Heart left ventricle (tissue), 16 donors: Measurements from ENCODE around the gene ASTN2. TPM values are rescaled to one million over a fixed set of nuclear protein-coding genes. Genes with fewer than 3 reads are reported as not detected.

ENCODE experiments used
- ATAC-seq, 4 donors: fragments of 200-7000 bp; cut with Tn5 transposase; one replicate each; pipeline ENCODE4 v1.9.1; 2020 to 2022; ENCODE audit warnings: moderate library complexity in 4 of 4, mild to moderate bottlenecking in 3 of 4, moderate number of reproducible peaks in 1 of 4
- DNase-seq, 5 donors: peaks; one replicate each; pipeline ENCODE4 v3.0.0-alpha.2; 2020
- H3K27ac ChIP-seq, 12 donors: fragments of 200-600 bp; sonication (generic) in 4 of 12; one replicate each; pipeline versions ENCODE4 v1.5.0 to v1.8.0; 2016 to 2022; ENCODE audit warnings: mild to moderate bottlenecking in 2 of 12
- H3K27me3 ChIP-seq, 9 donors: fragments of 200-600 bp; sonication (generic) in 2 of 9; one replicate each; pipeline versions ENCODE4 v1.5.1 to v1.8.0; 2016 to 2022; ENCODE audit warnings: mild to moderate bottlenecking in 3 of 9
- H3K36me3 ChIP-seq, 9 donors: fragments of 200-600 bp; sonication (generic) in 2 of 9; one replicate each; pipeline versions ENCODE4 v1.5.0 to v1.8.0; 2018 to 2022; ENCODE audit warnings: mild to moderate bottlenecking in 2 of 9
- H3K4me1 ChIP-seq, 12 donors: fragments of 200-600 bp; sonication (generic) in 4 of 12; one replicate each; pipeline versions ENCODE4 v1.5.0 to v1.8.0; 2016 to 2022; ENCODE audit warnings: mild to moderate bottlenecking in 3 of 12
- H3K4me3 ChIP-seq, 12 donors: fragments of 200-600 bp; sonication (generic) in 4 of 12; one replicate each; pipeline versions ENCODE4 v1.5.0 to v1.8.0; 2017 to 2022; ENCODE audit warnings: mild to moderate bottlenecking in 9 of 12, moderate library complexity in 4 of 12
- H3K9me3 ChIP-seq, 12 donors: fragments of 200-600 bp; sonication (generic) in 4 of 12; one replicate each; pipeline versions ENCODE4 v1.5.0 to v1.8.0; 2016 to 2022; ENCODE audit warnings: mild to moderate bottlenecking in 1 of 12
- POLR2A ChIP-seq, 2 donors: fragments of 450-650 bp; IDR thresholded peaks; one replicate each; pipeline ENCODE4 v1.6.1; 2017; ENCODE audit warnings: antibody characterized with exemption in 2 of 2, mild to moderate bottlenecking in 2 of 2, moderate library complexity in 2 of 2
- WGBS, 4 donors: extraction: QIAGEN DNeasy Blood & Tissue Kit in 2 of 4; methylation state at CpG; one replicate each; pipeline versions ENCODE4 v1.1.5 to v1.1.7; 2013 to 2018; 5-methylcytosine and 5-hydroxymethylcytosine counted together
- intact Hi-C, 10 donors: fragments of 100-400 bp; cut with DNase I; formaldehyde crosslinking; loops; one replicate each; pipeline versions ENCODE4 v1.11.1 to v1.14.2; 2022
- polyA plus RNA-seq, 2 donors: library from polyadenylated mRNA; stranded (reverse); fragments of 200-250 nt; gene quantifications; one replicate each; pipeline ENCODE4 v1.2.3, GENCODE V29; 2013
- total RNA-seq, 9 donors: library from RNA; depleted of rRNA in 2 of 9; stranded (reverse); fragments of >200 nt in 2 of 9; fragmentation: NEBNext Ultra II Directional in 3 of 9; extraction: Animal tissue kit (Norgen Biotek cat#: 25700) in 3 of 9; gene quantifications; one replicate each; pipeline versions ENCODE4 v1.1.0 to v1.2.4, GENCODE V29; 2016 to 2023
- TF ChIP-seq, protein P1 (sequence below), 12 donors: fragments of 200-600 bp; sonication (generic) in 4 of 12; IDR thresholded peaks; one replicate each; pipeline versions ENCODE4 v1.5.0 to v1.8.0; 2018 to 2022; ENCODE audit warnings: antibody characterized with exemption in 12 of 12, mild to moderate bottlenecking in 5 of 12
- donor health status: ischemic (EF 13 %, LVEDD 7.1; RV severe dilation, severe dysfunction).
- donor health status: healthy with polysubstance abuse.
- donor health status: DM: no; HTN: yes; CAD: no.
- donor health status: DM: no; HTN: no; CAD: no.
- donor health status: ischemic (EF 25% LVEDD 6.9; RV normal size, moderate dysfunction).
- donor health status: ischemic (EF 25% LVEDD 5.7; RV mildly dilated, moderate dysfunction).
- donor health status: healthy.
- donor health status: DM: yes; HTN: yes; CAD: no.
- donor health status: ischemic (EF 35%, LVEDD 5.7; RV mildly dilated, moderate dysfunction).
- donor health status: nonischemic (EF 11% LVEDD 7.7; RV severe dilation, severe dysfunction).
- donor health status: DM: yes; HTN: yes; CAD: no.
- donor health status: PGD.
- donor health status: ischemic (EF 29% LVEDD 5.4; RV normal size, mild dysfunction).
- donor health status: nonischemic (EF 23%, LVEDD 6.1; RV moderate dilation, normal function).

ASTN2 gene
- total and polyA plus RNA-seq, 11 donors, result 2.5 to 6.0 (median 3.5) TPM

- Histone ChIP-seq H3K9me3 (no peaks in the 10 kb centered on the region), H3K27me3 (no peaks in the 10 kb centered on the region), H3K4me3 (no peak overlapping the region), H3K36me3 (no peaks in the 10 kb centered on the region), H3K4me1 (no peaks in the 10 kb centered on the region), H3K27ac (no peak overlapping the region)
- DNase-seq (no peak), ATAC-seq (no peak)
- TF ChIP-seq POLR2A (IDR thresholded peaks at IDR 0.05), result no peak
- TF ChIP-seq, protein P1, sequence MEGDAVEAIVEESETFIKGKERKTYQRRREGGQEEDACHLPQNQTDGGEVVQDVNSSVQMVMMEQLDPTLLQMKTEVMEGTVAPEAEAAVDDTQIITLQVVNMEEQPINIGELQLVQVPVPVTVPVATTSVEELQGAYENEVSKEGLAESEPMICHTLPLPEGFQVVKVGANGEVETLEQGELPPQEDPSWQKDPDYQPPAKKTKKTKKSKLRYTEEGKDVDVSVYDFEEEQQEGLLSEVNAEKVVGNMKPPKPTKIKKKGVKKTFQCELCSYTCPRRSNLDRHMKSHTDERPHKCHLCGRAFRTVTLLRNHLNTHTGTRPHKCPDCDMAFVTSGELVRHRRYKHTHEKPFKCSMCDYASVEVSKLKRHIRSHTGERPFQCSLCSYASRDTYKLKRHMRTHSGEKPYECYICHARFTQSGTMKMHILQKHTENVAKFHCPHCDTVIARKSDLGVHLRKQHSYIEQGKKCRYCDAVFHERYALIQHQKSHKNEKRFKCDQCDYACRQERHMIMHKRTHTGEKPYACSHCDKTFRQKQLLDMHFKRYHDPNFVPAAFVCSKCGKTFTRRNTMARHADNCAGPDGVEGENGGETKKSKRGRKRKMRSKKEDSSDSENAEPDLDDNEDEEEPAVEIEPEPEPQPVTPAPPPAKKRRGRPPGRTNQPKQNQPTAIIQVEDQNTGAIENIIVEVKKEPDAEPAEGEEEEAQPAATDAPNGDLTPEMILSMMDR (IDR thresholded peaks at IDR 0.05), result no peak
- 55 to 79% (median 73%) methylated on average over 1 of the region's 1 CpG for WGBS, 4 donors
- intact Hi-C loops, result no loop called here
Measured at GRCh38 chr9:117273612-117274011, 141.2 kb downstream of the ASTN2 start.

GRCh38 chr9:117268847-117269446 is 145.9 kb downstream of the ASTN2 start:
- Histone ChIP-seq H3K4me1 (no peaks in the 10 kb centered on the region), H3K4me3 (no peak overlapping the region), H3K9me3 (no peaks in the 10 kb centered on the region), H3K27me3 (no peaks in the 10 kb centered on the region), H3K36me3 (no peaks in the 10 kb centered on the region), H3K27ac (no peak overlapping the region)
- 59 to 77% (median 66%) methylated on average over 9 of the region's 9 CpGs for WGBS, 4 donors
- ATAC-seq, result no peak
- DNase-seq, result no peak
- no peak for TF ChIP-seq POLR2A (IDR thresholded peaks at IDR 0.05)
- TF ChIP-seq, protein P1 (IDR thresholded peaks at IDR 0.05), result no peak
- intact Hi-C loops, result no loop called here

- no peak for DNase-seq
- peak in 2 of 4 donors; percentile 64 to 68 for ATAC-seq
- Histone ChIP-seq H3K9me3 (no peaks in the 10 kb centered on the region), H3K27ac (no peak overlapping the region), H3K36me3 (no peaks in the 10 kb centered on the region), H3K4me1 (no peaks in the 10 kb centered on the region), H3K4me3 (no peak overlapping the region), H3K27me3 (no peaks in the 10 kb centered on the region)
- TF ChIP-seq POLR2A (IDR thresholded peaks at IDR 0.05), result no peak
- TF ChIP-seq, protein P1 (IDR thresholded peaks at IDR 0.05), result no peak
- intact Hi-C loops, result no loop called here
- WGBS, 4 donors, result 75 to 84% (median 83%) methylated on average over 2 of the region's 2 CpGs
Measured at GRCh38 chr9:117266855-117267497, 147.9 kb downstream of the ASTN2 start.

DNA sequence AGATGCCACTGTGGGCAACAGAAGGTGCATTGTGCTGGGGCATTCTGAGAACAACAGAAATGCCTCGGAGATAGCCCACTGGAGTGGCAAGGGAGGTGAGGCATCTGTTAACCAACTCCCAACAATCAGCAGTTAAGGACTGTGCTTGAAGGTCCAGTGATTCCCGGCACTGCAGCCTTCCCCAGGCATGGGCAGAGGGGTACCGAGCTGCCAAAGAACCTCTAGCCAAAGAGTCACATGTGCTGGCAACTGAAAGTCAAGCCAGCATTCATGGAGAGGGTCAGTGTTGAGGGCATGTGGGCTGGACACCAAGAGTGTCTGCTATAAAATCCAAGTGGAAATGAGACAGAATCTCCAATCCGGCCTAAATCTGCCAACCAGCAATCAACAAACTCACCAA is 149.6 kb downstream of the ASTN2 start:
- 45 to 79% (median 67%) methylated on average over 4 of the region's 4 CpGs for WGBS, 4 donors
- Histone ChIP-seq H3K4me3 (no peak overlapping the region), H3K4me1 (no peaks in the 10 kb centered on the region), H3K27me3 (no peaks in the 10 kb centered on the region), H3K36me3 (no peaks in the 10 kb centered on the region), H3K27ac (no peak overlapping the region), H3K9me3 (no peaks in the 10 kb centered on the region)
- intact Hi-C loops, result no loop called here
- DNase-seq (peak in 2 of 5 donors; percentile 7 to 58), ATAC-seq (peak; percentile 29 to 89 (median 63))
- TF ChIP-seq POLR2A (IDR thresholded peaks at IDR 0.05), result no peak
- TF ChIP-seq, protein P1 (IDR thresholded peaks at IDR 0.05), result no peak
